C4-2B (cell line): Measurements from ENCODE around the gene FOXK2.
"Not testable (repeated sequence)": the region's sequence is repeated elsewhere in the genome, so short reads cannot be mapped to it uniquely, and the experiment has no call there.

ENCODE experiments used
- CTCF ChIP-seq: fragments of 450-650 bp; conservative IDR thresholded peaks from 2 replicates; pipeline ENCODE4 v1.5.1; 2017; ENCODE audit warnings: mild to moderate bottlenecking
- ZFX ChIP-seq: fragments of 450-650 bp; IDR thresholded peaks from 2 replicates; pipeline ENCODE4 v1.6.1; 2017

DNA sequence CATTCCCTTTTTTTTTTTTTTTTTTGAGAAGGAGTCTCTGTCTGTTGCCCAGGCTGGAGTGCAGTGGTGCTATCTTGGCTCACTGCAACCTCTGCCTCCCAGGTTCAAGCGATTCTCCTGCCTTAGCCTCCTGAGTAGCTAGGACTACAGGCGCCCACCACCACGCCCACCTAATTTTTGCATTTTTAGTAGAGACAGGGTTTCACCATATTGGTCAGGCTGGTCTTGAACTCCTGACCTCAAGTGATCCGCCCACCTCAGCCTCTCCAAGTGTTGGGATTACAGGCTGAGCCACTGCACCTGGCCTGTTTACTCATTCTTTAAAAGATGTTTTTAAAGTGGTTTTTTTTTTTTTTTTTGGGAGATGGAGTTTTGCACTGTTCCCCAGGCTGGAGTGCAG is 44.2 kb downstream of the FOXK2 start:
- TF ChIP-seq CTCF, ZFX: not testable (repeated sequence)
